ENCODE results near the gene PCDHGA7. TPM values are rescaled to one million over a fixed set of nuclear protein-coding genes. Genes with fewer than 3 reads are reported as not detected.
A peak's percentile ranks its signal among the peaks of the same experiment; 100 is the strongest.
"Not testable (repeated sequence)": the region's sequence is repeated elsewhere in the genome, so short reads cannot be mapped to it uniquely, and the experiment has no call there.

PCDHGA7 gene
- total and polyA plus RNA-seq, 2 donors (not counting 3 experiments of a cell fraction or from before 2014, with no cell fraction given): 0.84 to 1.8 TPM

DNA sequence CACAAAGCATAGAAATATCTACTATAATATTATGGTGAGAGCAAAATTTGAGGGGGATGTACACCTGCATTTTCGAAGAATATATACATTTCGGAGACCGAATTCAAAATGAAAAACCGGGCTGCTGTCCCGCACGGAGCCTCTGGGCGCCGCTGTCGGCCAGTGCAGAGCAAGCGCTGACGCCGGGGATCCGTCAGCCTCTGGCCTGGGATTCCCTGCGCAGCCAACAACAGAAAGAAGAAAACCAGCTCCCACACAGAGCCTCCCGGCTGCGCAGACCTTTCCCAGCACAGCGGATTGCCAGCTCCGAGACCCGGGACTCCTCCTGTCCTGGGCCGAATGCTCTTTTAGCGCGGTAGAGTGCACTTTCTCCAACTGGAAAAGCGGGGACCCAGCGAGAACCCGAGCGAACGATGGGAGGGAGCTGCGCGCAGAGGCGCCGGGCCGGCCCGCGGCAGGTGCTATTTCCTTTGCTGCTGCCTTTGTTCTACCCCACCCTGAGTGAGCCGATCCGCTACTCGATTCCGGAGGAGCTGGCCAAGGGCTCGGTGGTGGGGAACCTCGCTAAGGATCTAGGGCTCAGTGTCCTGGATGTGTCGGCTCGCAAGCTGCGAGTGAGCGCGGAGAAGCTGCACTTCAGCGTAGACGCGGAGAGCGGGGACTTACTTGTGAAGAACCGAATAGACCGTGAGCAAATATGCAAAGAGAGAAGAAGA lies 25.4 kb downstream of the PCDHGA7 start, which contains the start of gene PCDHGB6:
TSS of gene PCDHGB6 (plus strand) at position 232 of the 716 bp plus-strand sequence. CDS start at position 414, 182 bp downstream.
- H3K27ac ChIP-seq (ENCODE audit: insufficient read depth, low read depth, low read length); H3K4me1 ChIP-seq (ENCODE audit: control insufficient read depth, extremely low read depth, insufficient read depth, low read length); H3K9me1 ChIP-seq (replicated peaks; ENCODE audit: control insufficient read depth, extremely low read depth, insufficient read depth, low read length); H4K20me1 ChIP-seq (replicated peaks; ENCODE audit: control insufficient read depth, extremely low read depth, insufficient read depth, low read length); H3K9me3 ChIP-seq (replicated peaks; ENCODE audit: control insufficient read depth, insufficient read depth, low read length); H3K36me3 ChIP-seq (ENCODE audit: control insufficient read depth in 2 of 2, extremely low read depth in 1 of 2, insufficient read depth in 2 of 2, low read length in 2 of 2); POLR2A ChIA-PET; H3K79me2 ChIP-seq (ENCODE audit: control insufficient read depth, insufficient read depth, low read length); intact Hi-C loops (cut with micrococcal nuclease); dilution Hi-C loops (cut with MboI; ENCODE audit: extremely low pct_ligation_motif_present, low sequenced_read_pairs); H3K9ac ChIP-seq (replicated peaks; ENCODE audit: extremely low read depth, insufficient read depth, low read length): not testable (repeated sequence)
- Histone ChIP-seq H3K4me3 (replicated peaks in 1 of 3; ENCODE audit: insufficient read depth in 1 of 3, low read depth in 1 of 3, low read length in 3 of 3) (peak within 1 kb of the TSS in 2 of 3 experiments; percentile 25 to 32), H3K4me2 (ENCODE audit: insufficient read depth, low read length) (peak within 1 kb of the TSS; percentile 66), H3K27me3 (ENCODE audit: control insufficient read depth in 2 of 2, insufficient read depth in 2 of 2, low read length in 2 of 2) (peaks cover 53 to 80% of the 10 kb centered on the region in 2 experiments), H2AFZ (ENCODE audit: low read depth, low read length) (peak within 1 kb of the TSS; percentile 50)
- TF ChIP-seq EZH2 (IDR thresholded peaks at IDR 0.05; ENCODE audit: borderline replicate concordance, low read depth, low read length, severe bottlenecking) (peak; percentile 26), CTCF (IDR thresholded peaks at IDR 0.05; ENCODE audit: extremely low read depth in 1 of 2, insufficient read depth in 1 of 2, low read depth in 1 of 2, low read length in 2 of 2) (peak; percentile 72 to 74)
- TSS peak; percentile 18 for BruUV-seq (replicated peaks)
- DNase-seq (ENCODE audit: low read depth, low spot score) (peak; percentile 39), FAIRE-seq (peak; percentile 73)
- CTCF ChIA-PET: interaction anchor here (0.6 to 4.3 kb wide), 26 partner anchors 10 to 160 kb away, joined by 3 to 58 read pairs (median 4); partner anchors contain the start of genes PCDHGA1, PCDHGA11, PCDHGA12 and PCDHGA4
